OCI-LY3 (cell line): Measurements from ENCODE around the gene INVS.

Experiments used
- EZH2phosphoT487 ChIP-seq: fragments of 200-600 bp; shearing (Covaris generic); IDR thresholded peaks from 2 replicates; pipeline ENCODE4 v1.6.1; 2018; ENCODE audit warnings: antibody characterized with exemption, mixed run types, low read depth
- TF ChIP-seq, protein P1 (sequence below): fragments of 200-600, 300-600 bp; sonication (generic); IDR thresholded peaks from 2 replicates; pipeline ENCODE4 v1.5.1; 2014; ENCODE audit warnings: antibody characterized with exemption, low read length, low read depth

- TF ChIP-seq, protein P1, sequence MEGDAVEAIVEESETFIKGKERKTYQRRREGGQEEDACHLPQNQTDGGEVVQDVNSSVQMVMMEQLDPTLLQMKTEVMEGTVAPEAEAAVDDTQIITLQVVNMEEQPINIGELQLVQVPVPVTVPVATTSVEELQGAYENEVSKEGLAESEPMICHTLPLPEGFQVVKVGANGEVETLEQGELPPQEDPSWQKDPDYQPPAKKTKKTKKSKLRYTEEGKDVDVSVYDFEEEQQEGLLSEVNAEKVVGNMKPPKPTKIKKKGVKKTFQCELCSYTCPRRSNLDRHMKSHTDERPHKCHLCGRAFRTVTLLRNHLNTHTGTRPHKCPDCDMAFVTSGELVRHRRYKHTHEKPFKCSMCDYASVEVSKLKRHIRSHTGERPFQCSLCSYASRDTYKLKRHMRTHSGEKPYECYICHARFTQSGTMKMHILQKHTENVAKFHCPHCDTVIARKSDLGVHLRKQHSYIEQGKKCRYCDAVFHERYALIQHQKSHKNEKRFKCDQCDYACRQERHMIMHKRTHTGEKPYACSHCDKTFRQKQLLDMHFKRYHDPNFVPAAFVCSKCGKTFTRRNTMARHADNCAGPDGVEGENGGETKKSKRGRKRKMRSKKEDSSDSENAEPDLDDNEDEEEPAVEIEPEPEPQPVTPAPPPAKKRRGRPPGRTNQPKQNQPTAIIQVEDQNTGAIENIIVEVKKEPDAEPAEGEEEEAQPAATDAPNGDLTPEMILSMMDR = no peak
- TF ChIP-seq EZH2phosphoT487 = no peak
Measured at GRCh38 chr9:100058699-100059579, 40.1 kb upstream of the INVS start.
